ENCODE data around the gene DGKE. TPM values are rescaled to one million over a fixed set of nuclear protein-coding genes. Genes with fewer than 3 reads are reported as not detected.

The DGKE gene
- total and polyA plus RNA-seq, 2 of the 13 experiments (the other 11 are each of a cell fraction or from before 2014, with no cell fraction given), result 3.2 to 5.3 TPM

DNA sequence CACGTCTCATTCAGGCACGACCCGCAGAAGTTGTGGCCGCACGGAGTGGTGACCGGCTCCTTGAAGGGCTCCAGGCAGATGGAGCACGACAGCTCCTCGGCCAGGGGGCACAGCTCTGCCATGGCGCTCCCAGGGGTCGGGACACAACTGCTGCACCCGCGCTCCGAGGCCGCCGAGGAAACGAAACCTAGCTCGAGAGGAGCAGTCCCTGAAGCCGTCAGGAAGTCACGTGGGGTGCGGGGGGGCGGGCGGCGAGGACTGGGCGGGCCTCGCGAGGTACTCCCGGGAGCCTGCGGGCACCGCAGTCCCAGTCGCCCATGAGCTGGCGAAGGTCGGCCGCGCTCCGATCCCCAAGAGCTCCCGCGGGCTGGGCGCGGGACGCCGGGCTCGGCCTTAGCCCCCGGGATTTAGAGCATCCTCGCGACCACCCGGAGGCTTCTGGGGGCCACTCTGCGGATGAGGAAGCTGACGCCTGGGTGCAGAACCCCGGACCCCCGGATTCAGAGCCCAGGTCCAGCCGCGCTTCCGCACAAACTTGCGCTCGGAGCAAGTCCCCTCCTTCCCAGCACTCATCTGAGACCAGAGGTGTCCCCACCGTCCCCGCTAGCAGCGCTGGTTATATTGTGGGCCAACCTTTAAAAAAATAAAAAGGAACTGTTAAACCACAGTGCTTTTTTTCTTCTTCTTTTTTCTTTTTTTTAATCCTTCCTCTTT is 80.1 kb downstream of the DGKE start, which contains the start of gene TRIM25 (continued):
- TF ChIP-seq, protein P1, sequence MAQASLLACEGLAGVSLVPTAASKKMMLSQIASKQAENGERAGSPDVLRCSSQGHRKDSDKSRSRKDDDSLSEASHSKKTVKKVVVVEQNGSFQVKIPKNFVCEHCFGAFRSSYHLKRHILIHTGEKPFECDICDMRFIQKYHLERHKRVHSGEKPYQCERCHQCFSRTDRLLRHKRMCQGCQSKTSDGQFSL (CRISPR knock-in tag; IDR thresholded peaks at IDR 0.05), result peak; percentile 93
- TF ChIP-seq MIER3 (CRISPR knock-in tag; IDR thresholded peaks at IDR 0.05; ENCODE audit: borderline replicate concordance) (peak; percentile 70), MTF1 (CRISPR knock-in tag; IDR thresholded peaks at IDR 0.05) (no peak), HMG20B (CRISPR knock-in tag; conservative IDR thresholded peaks at IDR 0.05) (peak; percentile 69; the same call in 1 of the 2 replicates), THAP8 (CRISPR knock-in tag; IDR thresholded peaks at IDR 0.05; ENCODE audit: borderline replicate concordance) (0 out of 2 replicates have a peak, but pooled peaks have one; percentile 6), DNMT1 (CRISPR knock-in tag; IDR thresholded peaks at IDR 0.05) (peak; percentile 82), AGO1 (IDR thresholded peaks at IDR 0.05; ENCODE audit: low read depth, low read length, poor library complexity, severe bottlenecking) (no peak), CBFB (CRISPR knock-in tag; IDR thresholded peaks at IDR 0.05) (peak; percentile 88; the same call in 1 of the 2 replicates), GABPB1 (CRISPR knock-in tag; IDR thresholded peaks at IDR 0.05) (peak; percentile 91), ARID3A (IDR thresholded peaks at IDR 0.05; ENCODE audit: low read depth, low read length) (no peak), ZNF292 (CRISPR knock-in tag; IDR thresholded peaks at IDR 0.05; ENCODE audit: borderline replicate concordance, low read depth) (peak; percentile 78), FOSL2 (CRISPR knock-in tag; IDR thresholded peaks at IDR 0.05) (peak; percentile 38), POLR2A (IDR thresholded peaks at IDR 0.05; ENCODE audit: insufficient read depth in 1 of 2, low read depth in 2 of 2, low read length in 2 of 2) (peak; percentile 99 to 100), ZSCAN31 (CRISPR knock-in tag; IDR thresholded peaks at IDR 0.05; ENCODE audit: low read depth) (peak; percentile 81; the same call in 1 of the 2 replicates), NFRKB (IDR thresholded peaks at IDR 0.05) (no peak), TARDBP (CRISPR knock-in tag; IDR thresholded peaks at IDR 0.05) (peak; percentile 94; the same call in 1 of the 2 replicates), TCF12 (IDR thresholded peaks at IDR 0.05) (no peak), TCF12 (CRISPR knock-in tag; IDR thresholded peaks at IDR 0.05) (peak; percentile 71), ZNF609 (CRISPR knock-in tag; IDR thresholded peaks at IDR 0.05; ENCODE audit: borderline replicate concordance) (peak; percentile 63)
- TF ChIP-seq, protein P2, sequence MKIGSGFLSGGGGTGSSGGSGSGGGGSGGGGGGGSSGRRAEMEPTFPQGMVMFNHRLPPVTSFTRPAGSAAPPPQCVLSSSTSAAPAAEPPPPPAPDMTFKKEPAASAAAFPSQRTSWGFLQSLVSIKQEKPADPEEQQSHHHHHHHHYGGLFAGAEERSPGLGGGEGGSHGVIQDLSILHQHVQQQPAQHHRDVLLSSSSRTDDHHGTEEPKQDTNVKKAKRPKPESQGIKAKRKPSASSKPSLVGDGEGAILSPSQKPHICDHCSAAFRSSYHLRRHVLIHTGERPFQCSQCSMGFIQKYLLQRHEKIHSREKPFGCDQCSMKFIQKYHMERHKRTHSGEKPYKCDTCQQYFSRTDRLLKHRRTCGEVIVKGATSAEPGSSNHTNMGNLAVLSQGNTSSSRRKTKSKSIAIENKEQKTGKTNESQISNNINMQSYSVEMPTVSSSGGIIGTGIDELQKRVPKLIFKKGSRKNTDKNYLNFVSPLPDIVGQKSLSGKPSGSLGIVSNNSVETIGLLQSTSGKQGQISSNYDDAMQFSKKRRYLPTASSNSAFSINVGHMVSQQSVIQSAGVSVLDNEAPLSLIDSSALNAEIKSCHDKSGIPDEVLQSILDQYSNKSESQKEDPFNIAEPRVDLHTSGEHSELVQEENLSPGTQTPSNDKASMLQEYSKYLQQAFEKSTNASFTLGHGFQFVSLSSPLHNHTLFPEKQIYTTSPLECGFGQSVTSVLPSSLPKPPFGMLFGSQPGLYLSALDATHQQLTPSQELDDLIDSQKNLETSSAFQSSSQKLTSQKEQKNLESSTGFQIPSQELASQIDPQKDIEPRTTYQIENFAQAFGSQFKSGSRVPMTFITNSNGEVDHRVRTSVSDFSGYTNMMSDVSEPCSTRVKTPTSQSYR (CRISPR knock-in tag; IDR thresholded peaks at IDR 0.05; ENCODE audit: borderline replicate concordance), result peak; percentile 14; the same call in 1 of the 2 replicates

Measured in HepG2 (cell line).